ENCODE measurements around the gene PTPRD.

DNA sequence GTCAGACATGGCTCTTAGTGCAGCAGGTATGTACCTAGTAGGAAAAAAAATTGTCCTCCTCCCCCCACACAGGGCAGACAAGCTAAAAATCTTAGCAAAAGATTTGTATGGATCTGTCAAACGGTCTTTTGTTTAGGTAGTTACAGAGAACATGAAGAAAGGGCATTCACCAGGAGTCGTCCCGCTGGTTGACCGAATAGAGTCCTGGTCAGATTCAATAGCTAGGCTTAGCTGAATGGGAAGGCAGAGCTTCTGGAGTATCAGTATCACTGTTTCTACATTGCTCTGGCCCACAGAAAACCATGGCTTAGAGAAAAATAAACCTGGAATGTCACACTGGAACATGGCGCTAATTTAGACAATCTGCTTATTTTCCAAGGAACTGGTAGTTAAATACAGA lies 642.3 kb downstream of the PTPRD start:
- TF ChIP-seq, protein P1, sequence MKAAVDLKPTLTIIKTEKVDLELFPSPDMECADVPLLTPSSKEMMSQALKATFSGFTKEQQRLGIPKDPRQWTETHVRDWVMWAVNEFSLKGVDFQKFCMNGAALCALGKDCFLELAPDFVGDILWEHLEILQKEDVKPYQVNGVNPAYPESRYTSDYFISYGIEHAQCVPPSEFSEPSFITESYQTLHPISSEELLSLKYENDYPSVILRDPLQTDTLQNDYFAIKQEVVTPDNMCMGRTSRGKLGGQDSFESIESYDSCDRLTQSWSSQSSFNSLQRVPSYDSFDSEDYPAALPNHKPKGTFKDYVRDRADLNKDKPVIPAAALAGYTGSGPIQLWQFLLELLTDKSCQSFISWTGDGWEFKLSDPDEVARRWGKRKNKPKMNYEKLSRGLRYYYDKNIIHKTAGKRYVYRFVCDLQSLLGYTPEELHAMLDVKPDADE (IDR thresholded peaks at IDR 0.05) = no peak
- TF ChIP-seq, protein P2, sequence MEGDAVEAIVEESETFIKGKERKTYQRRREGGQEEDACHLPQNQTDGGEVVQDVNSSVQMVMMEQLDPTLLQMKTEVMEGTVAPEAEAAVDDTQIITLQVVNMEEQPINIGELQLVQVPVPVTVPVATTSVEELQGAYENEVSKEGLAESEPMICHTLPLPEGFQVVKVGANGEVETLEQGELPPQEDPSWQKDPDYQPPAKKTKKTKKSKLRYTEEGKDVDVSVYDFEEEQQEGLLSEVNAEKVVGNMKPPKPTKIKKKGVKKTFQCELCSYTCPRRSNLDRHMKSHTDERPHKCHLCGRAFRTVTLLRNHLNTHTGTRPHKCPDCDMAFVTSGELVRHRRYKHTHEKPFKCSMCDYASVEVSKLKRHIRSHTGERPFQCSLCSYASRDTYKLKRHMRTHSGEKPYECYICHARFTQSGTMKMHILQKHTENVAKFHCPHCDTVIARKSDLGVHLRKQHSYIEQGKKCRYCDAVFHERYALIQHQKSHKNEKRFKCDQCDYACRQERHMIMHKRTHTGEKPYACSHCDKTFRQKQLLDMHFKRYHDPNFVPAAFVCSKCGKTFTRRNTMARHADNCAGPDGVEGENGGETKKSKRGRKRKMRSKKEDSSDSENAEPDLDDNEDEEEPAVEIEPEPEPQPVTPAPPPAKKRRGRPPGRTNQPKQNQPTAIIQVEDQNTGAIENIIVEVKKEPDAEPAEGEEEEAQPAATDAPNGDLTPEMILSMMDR (conservative IDR thresholded peaks at IDR 0.05; ENCODE audit: low read depth in 2 of 2) = no peak
- no peak for TF ChIP-seq EZH2phosphoT487 (IDR thresholded peaks at IDR 0.05; ENCODE audit: unreplicated experiment)
- TF ChIP-seq JUNB (IDR thresholded peaks at IDR 0.05; ENCODE audit: unreplicated experiment) = no peak
- TF ChIP-seq POLR2AphosphoS5 (IDR thresholded peaks at IDR 0.05; ENCODE audit: low read depth) = no peak
- no peak for TF ChIP-seq STAT1 (IDR thresholded peaks at IDR 0.05; ENCODE audit: unreplicated experiment)
- TF ChIP-seq EZH2 (IDR thresholded peaks at IDR 0.05; ENCODE audit: low read depth, unreplicated experiment) = no peak
- no peak for TF ChIP-seq REST (IDR thresholded peaks at IDR 0.05; ENCODE audit: unreplicated experiment)
